Lung microvascular endothelial cell (primary cell): ENCODE data around the gene TMEM88. TPM values are rescaled to one million over a fixed set of nuclear protein-coding genes. Genes with fewer than 3 reads are reported as not detected.

ENCODE experiments used
- DNase-seq, 2 donors: peaks; one replicate each; pipeline versions ENCODE4 v3.0.0 to v3.0.0-alpha.2; 2010; ENCODE audit warnings: low read depth in 2 of 2
- total RNA-seq: library from RNA; depleted of rRNA; stranded (reverse); fragments of >200 nt; gene quantifications from 2 replicates; pipeline ENCODE4 v1.2.1, GENCODE V29; 2014

The TMEM88 gene
- total RNA-seq, 1 donor from 2014 or later: 7.1 TPM

- peak; percentile 95 for DNase-seq
Observed at GRCh38 chr17:7843536-7844291, 11.2 kb upstream of the TMEM88 start.

- DNase-seq: peak; percentile 96 to 97
Observed at GRCh38 chr17:7844292-7845154, 10.3 kb upstream of the TMEM88 start.

GRCh38 chr17:7845359-7846062 is 9.4 kb upstream of the TMEM88 start:
- no peak for DNase-seq

GRCh38 chr17:7846063-7846735 is 8.7 kb upstream of the TMEM88 start:
- no peak for DNase-seq

- no peak for DNase-seq
Observed at GRCh38 chr17:7846765-7847661, 7.9 kb upstream of the TMEM88 start.

- DNase-seq: no peak
Observed at GRCh38 chr17:7848131-7848579, 6.7 kb upstream of the TMEM88 start.

GRCh38 chr17:7848739-7849129 is 6.1 kb upstream of the TMEM88 start:
- DNase-seq: no peak

GRCh38 chr17:7849130-7849750 is 5.6 kb upstream of the TMEM88 start:
- no peak for DNase-seq

- no peak for DNase-seq
Observed at GRCh38 chr17:7849751-7850504, 4.9 kb upstream of the TMEM88 start.

GRCh38 chr17:7850701-7851437 is 4.0 kb upstream of the TMEM88 start:
- no peak for DNase-seq

- peak; percentile 89 to 95 for DNase-seq
Observed at GRCh38 chr17:7851438-7852261, 3.2 kb upstream of the TMEM88 start.

GRCh38 chr17:7852262-7852670 is 2.6 kb upstream of the TMEM88 start:
- no peak for DNase-seq

GRCh38 chr17:7852919-7853690 is 1.8 kb upstream of the TMEM88 start:
- no peak for DNase-seq

GRCh38 chr17:7853691-7854038 is 1.2 kb upstream of the TMEM88 start:
- no peak for DNase-seq

GRCh38 chr17:7854078-7854777 is 638 bp upstream of the TMEM88 start:
- no peak for DNase-seq

GRCh38 chr17:7855660-7856010 is 769 bp downstream of the TMEM88 start:
- no peak for DNase-seq
